ENCODE results near the gene FYB1. TPM values are rescaled to one million over a fixed set of nuclear protein-coding genes. Genes with fewer than 3 reads are reported as not detected.

Gene FYB1
- total RNA-seq, 2 donors from 2014 or later, result 127 to 131 TPM

- H3K27ac Mint-ChIP-seq, result peak overlapping the region; percentile 7
- H3K36me3 Mint-ChIP-seq (ENCODE audit: insufficient read depth in 2 of 2), result peaks cover 4 to 10% of the 10 kb centered on the region in 2 donors
These were observed 115.1 kb downstream of the FYB1 start for GRCh38 chr5:39104221-39104620.

GRCh38 chr5:39102684-39103155 is 116.6 kb downstream of the FYB1 start:
- Mint-ChIP-seq H3K27me3 (ENCODE audit: low read depth) (no peaks in the 10 kb centered on the region), H3K9me3 (no peaks in the 10 kb centered on the region), H3K4me3 (no peak overlapping the region), H3K36me3 (ENCODE audit: insufficient read depth in 2 of 2) (peaks cover 4 to 10% of the 10 kb centered on the region in 2 donors), H3K4me1 (ENCODE audit: low read depth) (peaks cover 33% of the 10 kb centered on the region), H3K27ac (peak overlapping the region; percentile 24)
- no peak for ATAC-seq (replicated peaks in 1 of 2)
- DNase-seq, result no peak

More at GRCh38 chr5:39104221-39104620, 115.1 kb downstream of the FYB1 start:
- no peaks in the 10 kb centered on the region for H3K27me3 Mint-ChIP-seq (ENCODE audit: low read depth)
- DNase-seq, result no peak
- no peak overlapping the region for H3K4me3 Mint-ChIP-seq
- no peaks in the 10 kb centered on the region for H3K9me3 Mint-ChIP-seq
- peaks cover 31% of the 10 kb centered on the region for H3K4me1 Mint-ChIP-seq (ENCODE audit: low read depth)
- ATAC-seq (replicated peaks in 1 of 2), result no peak

GRCh38 chr5:39100851-39101396 is 118.4 kb downstream of the FYB1 start:
- Mint-ChIP-seq H3K27ac (no peak overlapping the region), H3K4me3 (no peak overlapping the region), H3K27me3 (ENCODE audit: low read depth) (no peaks in the 10 kb centered on the region), H3K4me1 (ENCODE audit: low read depth) (peaks cover 33% of the 10 kb centered on the region), H3K36me3 (ENCODE audit: insufficient read depth in 2 of 2) (peaks cover 4 to 9% of the 10 kb centered on the region in 2 donors), H3K9me3 (no peaks in the 10 kb centered on the region)
- DNase-seq, result no peak
- peak; percentile 31 to 38 for ATAC-seq (replicated peaks in 1 of 2)

GRCh38 chr5:39100301-39100850 is 119.0 kb downstream of the FYB1 start:
- Mint-ChIP-seq H3K27ac (no peak overlapping the region), H3K36me3 (ENCODE audit: insufficient read depth in 2 of 2) (peaks cover 4 to 7% of the 10 kb centered on the region in 2 donors), H3K4me1 (ENCODE audit: low read depth) (peaks cover 33% of the 10 kb centered on the region), H3K27me3 (ENCODE audit: low read depth) (no peaks in the 10 kb centered on the region), H3K4me3 (no peak overlapping the region), H3K9me3 (no peaks in the 10 kb centered on the region)
- ATAC-seq (replicated peaks in 1 of 2), result no peak
- no peak for DNase-seq

- ATAC-seq (replicated peaks in 1 of 2) (no peak), DNase-seq (no peak)
- Mint-ChIP-seq H3K27ac (peak overlapping the region; percentile 24), H3K4me1 (ENCODE audit: low read depth) (peaks cover 33% of the 10 kb centered on the region), H3K4me3 (no peak overlapping the region), H3K9me3 (no peaks in the 10 kb centered on the region), H3K27me3 (ENCODE audit: low read depth) (no peaks in the 10 kb centered on the region), H3K36me3 (ENCODE audit: insufficient read depth in 2 of 2) (peaks cover 4 to 7% of the 10 kb centered on the region in 2 donors)
These were observed 119.5 kb downstream of the FYB1 start for GRCh38 chr5:39099831-39100230.

- no peak for DNase-seq
- ATAC-seq (replicated peaks in 1 of 2), result peak in 1 of 2 donors; percentile 36
- Mint-ChIP-seq H3K4me1 (ENCODE audit: low read depth) (peaks cover 9% of the 10 kb centered on the region), H3K27me3 (ENCODE audit: low read depth) (peaks cover 20% of the 10 kb centered on the region), H3K4me3 (no peak overlapping the region), H3K36me3 (ENCODE audit: insufficient read depth in 2 of 2) (peaks cover 2 to 3% of the 10 kb centered on the region in 2 donors), H3K27ac (no peak overlapping the region), H3K9me3 (no peaks in the 10 kb centered on the region)
These were observed 126.0 kb downstream of the FYB1 start for GRCh38 chr5:39093352-39093751.

GRCh38 chr5:39092581-39093351 is 126.6 kb downstream of the FYB1 start:
- DNase-seq (no peak), ATAC-seq (replicated peaks in 1 of 2) (no peak)
- H3K27me3 Mint-ChIP-seq (ENCODE audit: low read depth), result peaks cover 23% of the 10 kb centered on the region
- peaks cover 2 to 3% of the 10 kb centered on the region in 2 donors for H3K36me3 Mint-ChIP-seq (ENCODE audit: insufficient read depth in 2 of 2)
- H3K27ac Mint-ChIP-seq, result no peak overlapping the region
- peaks cover 9% of the 10 kb centered on the region for H3K4me1 Mint-ChIP-seq (ENCODE audit: low read depth)
- H3K4me3 Mint-ChIP-seq, result no peak overlapping the region
- H3K9me3 Mint-ChIP-seq, result no peaks in the 10 kb centered on the region

GRCh38 chr5:39091940-39092580 is 127.3 kb downstream of the FYB1 start:
- peaks cover 23% of the 10 kb centered on the region for H3K27me3 Mint-ChIP-seq (ENCODE audit: low read depth)
- peaks cover 9% of the 10 kb centered on the region for H3K4me1 Mint-ChIP-seq (ENCODE audit: low read depth)
- ATAC-seq (replicated peaks in 1 of 2) (no peak), DNase-seq (no peak)
- no peaks in the 10 kb centered on the region for H3K9me3 Mint-ChIP-seq
- peaks cover 2 to 3% of the 10 kb centered on the region in 2 donors for H3K36me3 Mint-ChIP-seq (ENCODE audit: insufficient read depth in 2 of 2)
- H3K27ac Mint-ChIP-seq, result no peak overlapping the region
- no peak overlapping the region for H3K4me3 Mint-ChIP-seq

GRCh38 chr5:39083968-39084367 is 135.4 kb downstream of the FYB1 start:
- ATAC-seq (replicated peaks in 1 of 2), result peak; percentile 79 to 85
- H3K4me3 Mint-ChIP-seq, result no peak overlapping the region
- peaks cover 5 to 11% of the 10 kb centered on the region in 2 donors for H3K36me3 Mint-ChIP-seq (ENCODE audit: insufficient read depth in 2 of 2)
- H3K4me1 Mint-ChIP-seq (ENCODE audit: low read depth), result peaks cover 26% of the 10 kb centered on the region
- H3K27me3 Mint-ChIP-seq (ENCODE audit: low read depth), result peaks cover 15% of the 10 kb centered on the region
- no peak overlapping the region for H3K27ac Mint-ChIP-seq
- peaks cover 3 to 4% of the 10 kb centered on the region in 2 donors for H3K9me3 Mint-ChIP-seq
- DNase-seq, result no peak

- H3K9me3 Mint-ChIP-seq, result peaks cover 3 to 4% of the 10 kb centered on the region in 2 donors
- H3K4me1 Mint-ChIP-seq (ENCODE audit: low read depth), result peaks cover 26% of the 10 kb centered on the region
- peaks cover 18% of the 10 kb centered on the region for H3K27me3 Mint-ChIP-seq (ENCODE audit: low read depth)
- no peak for ATAC-seq (replicated peaks in 1 of 2)
- DNase-seq, result no peak
- no peak overlapping the region for H3K27ac Mint-ChIP-seq
- H3K4me3 Mint-ChIP-seq, result no peak overlapping the region
- H3K36me3 Mint-ChIP-seq (ENCODE audit: insufficient read depth in 2 of 2), result peaks cover 5 to 11% of the 10 kb centered on the region in 2 donors
These were observed 136.4 kb downstream of the FYB1 start for GRCh38 chr5:39082995-39083394.

- no peak overlapping the region for H3K27ac Mint-ChIP-seq
- peaks cover 44% of the 10 kb centered on the region for H3K4me1 Mint-ChIP-seq (ENCODE audit: low read depth)
- DNase-seq, result peak; percentile 21 to 43
- H3K4me3 Mint-ChIP-seq, result no peak overlapping the region
- H3K36me3 Mint-ChIP-seq (ENCODE audit: insufficient read depth in 2 of 2), result peaks cover 5 to 11% of the 10 kb centered on the region in 2 donors
- peak; percentile 36 to 44 for ATAC-seq (replicated peaks in 1 of 2)
- H3K27me3 Mint-ChIP-seq (ENCODE audit: low read depth), result peaks cover 25% of the 10 kb centered on the region
- H3K9me3 Mint-ChIP-seq, result peaks cover 3 to 4% of the 10 kb centered on the region in 2 donors
These were observed 138.7 kb downstream of the FYB1 start for GRCh38 chr5:39080597-39081204.

GRCh38 chr5:39080168-39080567 is 139.2 kb downstream of the FYB1 start:
- peaks cover 6 to 11% of the 10 kb centered on the region in 2 donors for H3K36me3 Mint-ChIP-seq (ENCODE audit: insufficient read depth in 2 of 2)
- H3K27me3 Mint-ChIP-seq (ENCODE audit: low read depth), result peaks cover 25% of the 10 kb centered on the region
- H3K4me3 Mint-ChIP-seq, result no peak overlapping the region
- ATAC-seq (replicated peaks in 1 of 2) (no peak), DNase-seq (no peak)
- peaks cover 3 to 4% of the 10 kb centered on the region in 2 donors for H3K9me3 Mint-ChIP-seq
- no peak overlapping the region for H3K27ac Mint-ChIP-seq
- H3K4me1 Mint-ChIP-seq (ENCODE audit: low read depth), result peaks cover 50% of the 10 kb centered on the region

All from activated T-cell treated with anti-CD3 and anti-CD28 coated beads, Interleukin-2, amount 50 U/mL, for 72 hours (primary cell).